Gastrocnemius medialis (tissue), 4 donors: ENCODE results near the gene NRAS.

ENCODE experiments used
- POLR2A ChIP-seq, 2 donors: fragments of 450-650 bp; IDR thresholded peaks; one replicate each; pipeline ENCODE4 v1.6.1; 2017; ENCODE audit warnings: antibody characterized with exemption in 2 of 2, mild to moderate bottlenecking in 2 of 2, moderate library complexity in 2 of 2
- TF ChIP-seq, protein P1 (sequence below), 5 experiments: fragments of 450-650 bp in 3 of 5; fragments of 200-600 bp in 2 of 5; sonication (generic) in 2 of 5; IDR thresholded peaks in 4 of 5; conservative IDR thresholded peaks in 1 of 5; 1 replicate in 4 of 5; 2 replicates in 1 of 5; pipeline ENCODE4 v1.5.1; 2016 to 2019; ENCODE audit warnings: antibody characterized with exemption in 5 of 5, mild to moderate bottlenecking in 3 of 5, moderate library complexity in 3 of 5

DNA sequence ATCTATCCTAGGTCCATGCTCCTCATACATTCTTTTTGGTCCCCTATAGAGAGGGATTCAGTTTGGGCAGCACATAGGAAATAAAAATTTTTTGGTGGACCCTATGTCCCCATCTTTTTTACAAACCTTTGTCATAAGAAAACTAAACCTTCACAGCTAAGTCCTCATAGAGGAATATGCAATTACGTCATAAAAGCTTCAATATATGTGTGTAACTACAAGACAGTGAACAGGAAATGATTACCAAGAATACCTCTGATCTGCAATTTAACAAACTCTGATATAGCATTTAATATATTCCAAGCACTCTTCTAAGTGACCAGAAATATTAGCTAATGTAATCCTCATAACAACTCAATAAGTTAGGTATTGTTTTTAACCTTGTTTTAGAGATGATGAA is 40.5 kb downstream of the NRAS start:
- TF ChIP-seq, protein P1, sequence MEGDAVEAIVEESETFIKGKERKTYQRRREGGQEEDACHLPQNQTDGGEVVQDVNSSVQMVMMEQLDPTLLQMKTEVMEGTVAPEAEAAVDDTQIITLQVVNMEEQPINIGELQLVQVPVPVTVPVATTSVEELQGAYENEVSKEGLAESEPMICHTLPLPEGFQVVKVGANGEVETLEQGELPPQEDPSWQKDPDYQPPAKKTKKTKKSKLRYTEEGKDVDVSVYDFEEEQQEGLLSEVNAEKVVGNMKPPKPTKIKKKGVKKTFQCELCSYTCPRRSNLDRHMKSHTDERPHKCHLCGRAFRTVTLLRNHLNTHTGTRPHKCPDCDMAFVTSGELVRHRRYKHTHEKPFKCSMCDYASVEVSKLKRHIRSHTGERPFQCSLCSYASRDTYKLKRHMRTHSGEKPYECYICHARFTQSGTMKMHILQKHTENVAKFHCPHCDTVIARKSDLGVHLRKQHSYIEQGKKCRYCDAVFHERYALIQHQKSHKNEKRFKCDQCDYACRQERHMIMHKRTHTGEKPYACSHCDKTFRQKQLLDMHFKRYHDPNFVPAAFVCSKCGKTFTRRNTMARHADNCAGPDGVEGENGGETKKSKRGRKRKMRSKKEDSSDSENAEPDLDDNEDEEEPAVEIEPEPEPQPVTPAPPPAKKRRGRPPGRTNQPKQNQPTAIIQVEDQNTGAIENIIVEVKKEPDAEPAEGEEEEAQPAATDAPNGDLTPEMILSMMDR (IDR thresholded peaks at IDR 0.05 in 4 of 5, conservative IDR thresholded peaks at IDR 0.05 in 1 of 5), result no peak
- TF ChIP-seq POLR2A (IDR thresholded peaks at IDR 0.05), result no peak
